ENCODE results near the gene SLC7A9. TPM values are rescaled to one million over a fixed set of nuclear protein-coding genes. Genes with fewer than 3 reads are reported as not detected.
"Not testable (repeated sequence)": the region's sequence is repeated elsewhere in the genome, so short reads cannot be mapped to it uniquely, and the experiment has no call there.

The SLC7A9 gene
- polyA plus RNA-seq, 1 of the 3 experiments (the other 2 are of a cell fraction): not detected

GRCh38 chr19:32886241-32886640 is 16.7 kb upstream of the SLC7A9 start:
- H3K27me3 ChIP-seq (ENCODE audit: insufficient read depth): no peaks in the 10 kb centered on the region
- CTCF ChIA-PET: no interaction called here
- WGBS (ENCODE audit: low lambda C conversion rate): 89% methylated on average over 7 of the region's 7 CpGs
- no peak overlapping the region for H3K9ac ChIP-seq
- POLR2A ChIA-PET: interaction anchor here (1.2 kb wide), 1 partner anchor 1988 kb away, joined by 3 read pairs; no protein-coding TSS in a partner anchor
- no peak overlapping the region for H3K4me3 ChIP-seq (ENCODE audit: low read depth in 2 of 2, low read length in 1 of 2)
- H2AFZ ChIP-seq (ENCODE audit: low read depth): no peak overlapping the region
- no peaks in the 10 kb centered on the region for H3K4me1 ChIP-seq (ENCODE audit: control insufficient read depth in 1 of 2, insufficient read depth in 2 of 2, low read depth in 1 of 2, low read length in 1 of 2)
- H3K4me2 ChIP-seq: no peak overlapping the region
- no peaks in the 10 kb centered on the region for H3K9me3 ChIP-seq
- no peaks in the 10 kb centered on the region for H4K20me1 ChIP-seq (ENCODE audit: insufficient read depth)
- peaks cover 0 to 13% of the 10 kb centered on the region in 2 experiments for H3K36me3 ChIP-seq (replicated peaks in 1 of 2; ENCODE audit: control insufficient read depth in 1 of 2, insufficient read depth in 2 of 2, low read length in 1 of 2)
- H3K27ac ChIP-seq (ENCODE audit: low read depth in 2 of 2, low read length in 1 of 2): no peak overlapping the region
- no peak for DNase-seq
- no peaks in the 10 kb centered on the region for H3K9me2 ChIP-seq
- TF ChIP-seq YY1 (IDR thresholded peaks at IDR 0.05; ENCODE audit: low read depth): no peak
- TF ChIP-seq MAX (IDR thresholded peaks at IDR 0.05; ENCODE audit: low read depth): no peak
- no peak for TF ChIP-seq NRF1 (IDR thresholded peaks at IDR 0.05; ENCODE audit: low read depth, low read length)
- no peak for TF ChIP-seq SMC3 (IDR thresholded peaks at IDR 0.05; ENCODE audit: low read depth, low read length)
- TF ChIP-seq USF2 (IDR thresholded peaks at IDR 0.05; ENCODE audit: borderline replicate concordance, low read depth, low read length): no peak
- TF ChIP-seq RAD21 (IDR thresholded peaks at IDR 0.05; ENCODE audit: low read length): no peak
- no peak for TF ChIP-seq RCOR1 (IDR thresholded peaks at IDR 0.05; ENCODE audit: low read length)
- no peak for TF ChIP-seq CHD2 (IDR thresholded peaks at IDR 0.05; ENCODE audit: low read length, partially characterized antibody)
- no peak for TF ChIP-seq POLR2AphosphoS5 (IDR thresholded peaks at IDR 0.05; ENCODE audit: low read depth, low read length)
- no peak for TF ChIP-seq REST (IDR thresholded peaks at IDR 0.05; ENCODE audit: low read depth, low read length)
- no peak for TF ChIP-seq TAF1 (IDR thresholded peaks at IDR 0.05; ENCODE audit: borderline replicate concordance, low read depth, low read length)
- H3F3A ChIP-seq (replicated peaks; ENCODE audit: insufficient read depth): no peaks in the 10 kb centered on the region
- H3K79me2 ChIP-seq (ENCODE audit: insufficient read depth): no peaks in the 10 kb centered on the region

- H3F3A ChIP-seq (replicated peaks; ENCODE audit: insufficient read depth); H2AFZ ChIP-seq (ENCODE audit: low read depth); H3K27ac ChIP-seq (ENCODE audit: low read depth in 2 of 2, low read length in 1 of 2); H4K20me1 ChIP-seq (ENCODE audit: insufficient read depth); H3K4me2 ChIP-seq; H3K9ac ChIP-seq; H3K4me3 ChIP-seq (ENCODE audit: low read depth in 2 of 2, low read length in 1 of 2); DNase-seq; H3K4me1 ChIP-seq (ENCODE audit: control insufficient read depth in 1 of 2, insufficient read depth in 2 of 2, low read depth in 1 of 2, low read length in 1 of 2); H3K79me2 ChIP-seq (ENCODE audit: insufficient read depth); H3K9me2 ChIP-seq; POLR2A ChIA-PET; H3K27me3 ChIP-seq (ENCODE audit: insufficient read depth); CTCF ChIA-PET; H3K9me3 ChIP-seq: not testable (repeated sequence)
- peaks cover 0 to 10% of the 10 kb centered on the region in 2 experiments for H3K36me3 ChIP-seq (replicated peaks in 1 of 2; ENCODE audit: control insufficient read depth in 1 of 2, insufficient read depth in 2 of 2, low read length in 1 of 2)
- WGBS (ENCODE audit: low lambda C conversion rate): 81% methylated on average over 5 of the region's 5 CpGs
Measured at GRCh38 chr19:32885255-32885654, 15.7 kb upstream of the SLC7A9 start.

All from SK-N-SH (cell line).